HCT116 (cell line): ENCODE measurements around the gene SNX3. TPM values are rescaled to one million over a fixed set of nuclear protein-coding genes. Genes with fewer than 3 reads are reported as not detected.

Source experiments
- ATAC-seq: fragments of 200-7000 bp; cut with Tn5 transposase; 2 replicates; pipeline ENCODE4 v1.9.1; 2020; ENCODE audit warnings: mild to moderate bottlenecking, moderate library complexity
- BruUV-seq: library from RNA; stranded (reverse); fragments of 400-500 nt; replicated peaks from 2 replicates; lab custom pipeline; 2021; lab: Mats Ljungman, UMichigan
- CTCF ChIA-PET: fragments of 300-600 bp; sonication (Branson Sonifier 250); formaldehyde crosslinking; loops from one replicate; lab custom pipeline; 2021; ENCODE audit warnings: antibody characterized with exemption; lab: Charles Lee
- POLR2A ChIA-PET: fragments of 300-600, 350-600 bp; sonication (Branson Sonifier 250); formaldehyde crosslinking; loops from one replicate; lab custom pipeline; 2021; ENCODE audit warnings: antibody characterized with exemption; lab: Charles Lee
- RAD21 ChIA-PET, 2 experiments: fragments of 300-600 bp; sonication (Branson Sonifier 250); formaldehyde crosslinking; loops; one replicate each; lab custom pipeline; 2023; ENCODE audit warnings: low total read pairs in 2 of 2; ENCODE audit not compliant: uncharacterized antibody in 2 of 2, unreplicated experiment in 2 of 2, low non-redundant PET in 1 of 2; lab: Charles Lee
- DNase-seq: peaks from one replicate; pipeline ENCODE4 v3.0.0-alpha.2; 2010; ENCODE audit warnings: low read depth, low spot score
- H2AFZ ChIP-seq: fragments of 200-600 bp; shearing (Covaris generic), sonication (generic); 2 replicates; pipeline ENCODE4 v1.6.1; 2017; ENCODE audit warnings: low read depth, mixed run types, mixed read lengths, antibody characterized with exemption, low read length; ENCODE audit not compliant: poor library complexity, severe bottlenecking
- H3K27ac ChIP-seq: 2 replicates; pipeline ENCODE4 v1.5.1; 2012; ENCODE audit warnings: low read depth, low read length
- H3K27me3 ChIP-seq: fragments of 200-600 bp; sonication (generic); 2 replicates; pipeline ENCODE4 v1.6.1; 2016; ENCODE audit warnings: mixed run types, low read length, mixed read lengths; ENCODE audit not compliant: insufficient read depth
- H3K36me3 ChIP-seq, 2 experiments: fragments of 200-500 bp in 1 of 2; fragments of 200-600 bp in 1 of 2; sonication (Bioruptor generic) in 1 of 2; sonication (generic) in 1 of 2; 2 replicates each; pipeline versions ENCODE4 v1.5.1 to v1.6.1; 2014 to 2016; ENCODE audit warnings: low read length in 2 of 2, inconsistent platforms in 1 of 2, mixed read lengths in 1 of 2, mixed run types in 1 of 2; ENCODE audit not compliant: insufficient read depth in 2 of 2, control insufficient read depth in 1 of 2
- H3K4me1 ChIP-seq, 2 experiments: fragments of 200-600 bp in 1 of 2; sonication (generic) in 1 of 2; 2 replicates each; pipeline versions ENCODE4 v1.5.1 to v1.6.1; 2012 to 2017; ENCODE audit warnings: low read length in 2 of 2, inconsistent platforms in 1 of 2, mild to moderate bottlenecking in 1 of 2, mixed read lengths in 1 of 2, mixed run types in 1 of 2, moderate library complexity in 1 of 2; ENCODE audit not compliant: insufficient read depth in 2 of 2, control insufficient read depth in 1 of 2
- H3K4me2 ChIP-seq: fragments of 200-600 bp; sonication (generic); 2 replicates; pipeline ENCODE4 v1.6.1; 2017; ENCODE audit warnings: mixed run types, low read length, mixed read lengths
- H3K4me3 ChIP-seq, 2 experiments: fragments of 200-600 bp in 1 of 2; sonication (generic) in 1 of 2; replicated peaks in 1 of 2; 2 replicates each; pipeline ENCODE4 v1.5.1; 2011 to 2016; ENCODE audit warnings: low read length in 2 of 2, control low read depth in 1 of 2, low read depth in 1 of 2, mild to moderate bottlenecking in 1 of 2, mixed read lengths in 1 of 2, mixed run types in 1 of 2
- H3K79me2 ChIP-seq: fragments of 200-600 bp; sonication (generic); 2 replicates; pipeline ENCODE4 v1.6.1; 2017; ENCODE audit warnings: mild to moderate bottlenecking, mixed run types, low read length, moderate library complexity, mixed read lengths; ENCODE audit not compliant: insufficient read depth
- H3K9ac ChIP-seq: fragments of 200-600 bp; sonication (generic); 2 replicates; pipeline ENCODE4 v1.6.1; 2016; ENCODE audit warnings: low read length, mixed read lengths
- H3K9me2 ChIP-seq: fragments of 200-600 bp; sonication (generic), shearing (Covaris generic); 2 replicates; pipeline ENCODE4 v1.6.1; 2017; ENCODE audit warnings: mixed run types, mild to moderate bottlenecking, moderate library complexity; ENCODE audit not compliant: insufficient read depth
- H3K9me3 ChIP-seq, 2 experiments: fragments of 200-500 bp in 1 of 2; fragments of 200-600 bp in 1 of 2; sonication (Bioruptor generic) in 1 of 2; sonication (generic) in 1 of 2; 2 replicates each; pipeline ENCODE4 v1.6.1; 2014 to 2017; ENCODE audit warnings: low read length in 2 of 2, mixed read lengths in 2 of 2, inconsistent platforms in 1 of 2, low read depth in 1 of 2, mild to moderate bottlenecking in 1 of 2, mixed run types in 1 of 2, moderate library complexity in 1 of 2; ENCODE audit not compliant: control insufficient read depth in 1 of 2, insufficient read depth in 1 of 2
- H4K20me1 ChIP-seq: fragments of 200-600 bp; sonication (generic), shearing (Covaris generic); 2 replicates; pipeline ENCODE4 v1.6.1; 2017; ENCODE audit warnings: mixed run types, mild to moderate bottlenecking, moderate library complexity; ENCODE audit not compliant: insufficient read depth
- CEBPB ChIP-seq: IDR thresholded peaks from 2 replicates; pipeline ENCODE4 v1.6.1; 2012; ENCODE audit warnings: low read depth
- CTCF ChIP-seq, 3 experiments: fragments of 200-600 bp in 1 of 3; sonication (generic) in 1 of 3; IDR thresholded peaks in 2 of 3; conservative IDR thresholded peaks in 1 of 3; 2 replicates each; pipeline ENCODE4 v1.5.1; 2012 to 2017; ENCODE audit warnings: low read depth in 2 of 3, low read length in 2 of 3, antibody characterized with exemption in 1 of 3, borderline replicate concordance in 1 of 3, control low read depth in 1 of 3, mild to moderate bottlenecking in 1 of 3, mixed read lengths in 1 of 3, mixed run types in 1 of 3, moderate library complexity in 1 of 3; ENCODE audit not compliant: insufficient read depth in 1 of 3
- EGR1 ChIP-seq: IDR thresholded peaks from 2 replicates; pipeline ENCODE4 v1.6.1; 2012; ENCODE audit warnings: low read depth
- EZH2 ChIP-seq: fragments of 200-600 bp; sonication (generic); IDR thresholded peaks from 2 replicates; pipeline ENCODE4 v1.6.1; 2017; ENCODE audit warnings: antibody characterized with exemption, mixed run types
- EZH2phosphoT487 ChIP-seq: fragments of 200-600 bp; IDR thresholded peaks from 2 replicates; pipeline ENCODE4 v1.6.1; 2018; ENCODE audit warnings: antibody characterized with exemption, borderline replicate concordance
- FOSL1 ChIP-seq: IDR thresholded peaks from 2 replicates; pipeline ENCODE4 v1.6.1; 2012; ENCODE audit warnings: low read depth
- JUND ChIP-seq: IDR thresholded peaks from 2 replicates; pipeline ENCODE4 v1.6.1; 2012
- POLR2A ChIP-seq: IDR thresholded peaks from 2 replicates; pipeline ENCODE4 v1.7.0; 2011; ENCODE audit warnings: borderline replicate concordance; ENCODE audit not compliant: insufficient read depth, insufficient read length; ENCODE audit errors: extremely low read depth
- POLR2AphosphoS5 ChIP-seq: IDR thresholded peaks from 2 replicates; pipeline ENCODE4 v1.6.1; 2011; ENCODE audit warnings: mild to moderate bottlenecking, low read depth, low read length, moderate library complexity
- SRF ChIP-seq: IDR thresholded peaks from 2 replicates; pipeline ENCODE4 v1.6.1; 2012; ENCODE audit warnings: low read depth
- TCF7L2 ChIP-seq: IDR thresholded peaks from 2 replicates; pipeline ENCODE4 v1.7.0; 2011; ENCODE audit warnings: borderline replicate concordance, inconsistent platforms; ENCODE audit not compliant: insufficient read depth, insufficient read length; ENCODE audit errors: extremely low read depth
- YY1 ChIP-seq: IDR thresholded peaks from 2 replicates; pipeline ENCODE4 v1.6.1; 2011; ENCODE audit warnings: low read length, low read depth, moderate library complexity, mild to moderate bottlenecking; ENCODE audit not compliant: insufficient replicate concordance; ENCODE audit errors: extremely low read depth
- ZBTB33 ChIP-seq: IDR thresholded peaks from 2 replicates; pipeline ENCODE4 v1.6.1; 2011; ENCODE audit warnings: mild to moderate bottlenecking, low read length, moderate library complexity; ENCODE audit not compliant: insufficient replicate concordance; ENCODE audit errors: extremely low read depth
- ZNF274 ChIP-seq: fragments of 200-500 bp; sonication (Bioruptor generic); IDR thresholded peaks from 2 replicates; pipeline ENCODE4 v1.6.1; 2014; ENCODE audit warnings: mild to moderate bottlenecking, low read depth, low read length, inconsistent platforms
- intact Hi-C: fragments of 100-400 bp; cut with micrococcal nuclease; formaldehyde crosslinking; loops from 2 replicates; pipeline ENCODE4 v1.10.0; 2022
- total RNA-seq: library from RNA; stranded (reverse); gene quantifications from one replicate; pipeline ENCODE4 v1.2.1, GENCODE V29; 2021; ENCODE audit not compliant: unreplicated experiment

The SNX3 gene
- total RNA-seq, 1 experiment from 2014 or later = 111 TPM

GRCh38 chr6:108167449-108168089, 93.3 kb downstream of the SNX3 start:
- Histone ChIP-seq H3K4me2 (no peak overlapping the region), H3K9ac (no peak overlapping the region), H3K9me3 (no peaks in the 10 kb centered on the region), H3K79me2 (no peaks in the 10 kb centered on the region), H3K27me3 (no peaks in the 10 kb centered on the region), H3K27ac (no peak overlapping the region), H2AFZ (no peak overlapping the region), H3K4me1 (no peaks in the 10 kb centered on the region), H3K4me3 (no peak overlapping the region), H3K9me2 (no peaks in the 10 kb centered on the region), H4K20me1 (no peaks in the 10 kb centered on the region), H3K36me3 (no peaks in the 10 kb centered on the region)
- no peak for TF ChIP-seq CTCF (IDR thresholded peaks at IDR 0.05 in 2 of 3, conservative IDR thresholded peaks at IDR 0.05 in 1 of 3; ENCODE audit: borderline replicate concordance in 1 of 3, insufficient read depth in 1 of 3, low read depth in 2 of 3, low read length in 2 of 3)
- no peak for TF ChIP-seq EZH2phosphoT487
- TF ChIP-seq ZBTB33 = no peak
- no peak for TF ChIP-seq FOSL1
- no peak for TF ChIP-seq TCF7L2
- no peak for TF ChIP-seq CEBPB
- no peak for TF ChIP-seq POLR2A
- no peak for TF ChIP-seq POLR2AphosphoS5
- TF ChIP-seq EZH2 = no peak
- no peak for TF ChIP-seq YY1
- no peak for TF ChIP-seq SRF
- TF ChIP-seq JUND = no peak
- TF ChIP-seq EGR1 = no peak
- no peak for TF ChIP-seq ZNF274
- POLR2A ChIA-PET = no interaction called here
- CTCF ChIA-PET = no interaction called here
- RAD21 ChIA-PET = no interaction called here
- no TSS peak for BruUV-seq
- ATAC-seq = no peak
- intact Hi-C loops = no loop called here
- no peak for DNase-seq
